ENCODE measurements around the gene DAB1.
"Not testable (repeated sequence)": the region's sequence is repeated elsewhere in the genome, so short reads cannot be mapped to it uniquely, and the experiment has no call there.

The DAB1 gene

GRCh38 chr1:57270927-57271698 lies 152.7 kb downstream of the DAB1 start:
- DNase-seq: no peak

GRCh38 chr1:57269630-57270225 lies 154.1 kb downstream of the DAB1 start:
- DNase-seq: peak in 1 of 14 donors; percentile 45

- DNase-seq: no peak
Observed at GRCh38 chr1:57265104-57265503, 158.8 kb downstream of the DAB1 start.

GRCh38 chr1:57262472-57262871 lies 161.4 kb downstream of the DAB1 start:
- DNase-seq: no peak

GRCh38 chr1:57258557-57259325 lies 165.1 kb downstream of the DAB1 start:
- DNase-seq: no peak

GRCh38 chr1:57255945-57256344 lies 167.9 kb downstream of the DAB1 start:
- no peak for DNase-seq

- peak in 2 of 14 donors; percentile 19 to 55 for DNase-seq
Observed at GRCh38 chr1:57254022-57254421, 169.8 kb downstream of the DAB1 start.

GRCh38 chr1:57252597-57253294 lies 171.1 kb downstream of the DAB1 start:
- DNase-seq: peak in 1 of 14 donors; percentile 58

- DNase-seq: no peak
Observed at GRCh38 chr1:57250021-57250420, 173.8 kb downstream of the DAB1 start.

- no peak for DNase-seq
Observed at GRCh38 chr1:57249511-57249910, 174.3 kb downstream of the DAB1 start.

GRCh38 chr1:57248830-57249229 lies 175.0 kb downstream of the DAB1 start:
- DNase-seq: no peak

GRCh38 chr1:57238233-57238781 lies 185.6 kb downstream of the DAB1 start:
- no peak for DNase-seq

GRCh38 chr1:57235730-57236510 lies 187.9 kb downstream of the DAB1 start:
- no peak for DNase-seq

GRCh38 chr1:57234459-57234858 lies 189.4 kb downstream of the DAB1 start:
- DNase-seq: no peak

GRCh38 chr1:57232500-57232899 lies 191.4 kb downstream of the DAB1 start:
- DNase-seq: no peak

GRCh38 chr1:57229998-57230397 lies 193.9 kb downstream of the DAB1 start:
- no peak for DNase-seq

- DNase-seq: no peak
Observed at GRCh38 chr1:57229076-57229475, 194.8 kb downstream of the DAB1 start.

GRCh38 chr1:57222801-57223200 lies 201.1 kb downstream of the DAB1 start:
- DNase-seq: no peak

GRCh38 chr1:57222307-57222706 lies 201.6 kb downstream of the DAB1 start:
- DNase-seq: no peak

- not testable (repeated sequence) for DNase-seq
Observed at GRCh38 chr1:57220905-57221304, 203.0 kb downstream of the DAB1 start.

GRCh38 chr1:57218487-57219079 lies 205.3 kb downstream of the DAB1 start:
- no peak for DNase-seq
